GM19438 (cell line): ENCODE results near the gene RASSF7.

Experiments used
- ATAC-seq: cut with Tn5 transposase; IDR thresholded peaks from one replicate; pipeline ENCODE4 v1.9.1; 2021; ENCODE audit warnings: low read depth; ENCODE audit not compliant: unreplicated experiment

The RASSF7 gene

DNA sequence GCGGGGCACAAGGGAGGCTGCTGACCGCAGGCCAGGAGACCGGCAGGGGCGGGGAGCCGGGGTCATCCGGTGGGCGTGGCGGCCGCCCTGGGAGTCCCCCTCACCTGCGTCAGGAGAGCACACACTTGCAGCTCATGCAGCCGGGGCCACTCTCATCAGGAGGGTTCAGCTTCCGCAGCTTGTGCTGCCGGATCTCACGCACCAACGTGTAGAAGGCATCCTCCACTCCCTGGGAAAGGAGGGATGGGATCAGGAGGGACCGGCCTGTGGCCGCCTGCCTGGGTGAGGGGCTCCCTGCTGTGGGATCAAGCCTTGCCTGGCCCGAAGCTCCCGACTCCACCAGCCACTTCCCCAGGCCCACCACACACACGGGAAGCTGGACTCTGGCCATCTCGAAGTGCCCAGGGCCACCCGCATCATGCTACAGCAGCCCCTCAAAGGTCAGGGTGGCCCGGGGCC, 28.2 kb upstream of the RASSF7 start:
- no peak for ATAC-seq

DNA sequence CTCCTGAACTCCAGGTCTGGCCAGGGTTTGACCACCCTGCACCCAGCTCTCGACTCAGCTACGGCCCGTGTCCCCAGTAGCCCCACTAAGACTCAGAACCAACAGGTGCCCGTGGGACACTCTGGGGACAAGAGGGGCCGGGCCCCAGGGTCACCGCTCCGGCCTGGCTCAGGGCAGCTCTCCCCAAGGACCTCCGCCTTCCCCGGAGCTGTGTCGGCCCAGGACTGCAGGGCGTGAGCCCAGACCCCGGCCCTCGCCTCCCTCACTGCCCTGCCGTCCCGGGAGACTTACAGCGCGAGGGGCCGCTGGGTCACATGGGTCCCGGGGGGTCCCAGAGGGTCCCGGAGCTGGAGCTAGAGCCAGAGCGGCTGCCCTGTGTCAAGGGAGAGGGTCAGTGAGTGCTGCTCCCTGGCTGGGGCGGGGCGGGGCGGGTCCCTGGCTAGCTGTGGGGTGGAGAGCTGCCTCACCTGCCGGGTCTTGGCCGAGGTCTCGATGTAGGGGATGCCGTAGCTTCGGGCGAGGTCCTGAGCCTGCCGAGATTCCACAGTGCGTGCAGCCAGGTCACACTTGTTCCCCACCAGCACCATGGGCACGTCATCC, 27.7 kb upstream of the RASSF7 start:
- no peak for ATAC-seq

DNA sequence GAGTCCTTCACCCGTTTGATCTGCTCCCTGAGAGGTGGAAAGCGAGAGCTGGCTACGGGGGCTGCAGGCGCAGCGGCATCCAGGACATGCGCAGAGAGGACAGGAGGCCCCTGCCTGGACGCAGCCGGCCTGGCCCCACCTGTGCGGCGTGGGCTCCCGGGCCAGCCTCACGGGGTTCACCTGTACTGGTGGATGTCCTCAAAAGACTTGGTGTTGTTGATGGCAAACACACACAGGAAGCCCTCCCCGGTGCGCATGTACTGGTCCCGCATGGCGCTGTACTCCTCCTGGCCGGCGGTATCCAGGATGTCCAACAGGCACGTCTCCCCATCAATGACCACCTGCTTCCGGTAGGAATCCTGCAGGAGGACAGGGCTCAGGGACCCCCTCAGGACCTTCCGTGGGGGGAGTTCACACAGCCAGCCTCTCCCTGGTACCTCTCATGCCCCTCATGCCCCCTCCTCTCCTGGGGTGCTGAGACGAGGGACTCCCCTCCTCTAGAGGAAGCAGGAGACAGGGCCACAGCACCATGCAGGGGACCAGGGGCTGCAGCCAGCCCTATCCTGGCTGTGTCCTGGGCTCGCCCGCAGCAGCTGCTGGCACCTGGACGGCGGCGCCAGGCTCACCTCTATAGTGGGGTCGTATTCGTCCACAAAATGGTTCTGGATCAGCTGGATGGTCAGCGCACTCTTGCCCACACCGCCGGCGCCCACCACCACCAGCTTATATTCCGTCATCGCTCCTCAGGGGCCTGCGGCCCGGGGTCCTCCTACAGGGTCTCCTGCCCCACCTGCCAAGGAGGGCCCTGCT, 27.0 kb upstream of the RASSF7 start:
- no peak for ATAC-seq

DNA sequence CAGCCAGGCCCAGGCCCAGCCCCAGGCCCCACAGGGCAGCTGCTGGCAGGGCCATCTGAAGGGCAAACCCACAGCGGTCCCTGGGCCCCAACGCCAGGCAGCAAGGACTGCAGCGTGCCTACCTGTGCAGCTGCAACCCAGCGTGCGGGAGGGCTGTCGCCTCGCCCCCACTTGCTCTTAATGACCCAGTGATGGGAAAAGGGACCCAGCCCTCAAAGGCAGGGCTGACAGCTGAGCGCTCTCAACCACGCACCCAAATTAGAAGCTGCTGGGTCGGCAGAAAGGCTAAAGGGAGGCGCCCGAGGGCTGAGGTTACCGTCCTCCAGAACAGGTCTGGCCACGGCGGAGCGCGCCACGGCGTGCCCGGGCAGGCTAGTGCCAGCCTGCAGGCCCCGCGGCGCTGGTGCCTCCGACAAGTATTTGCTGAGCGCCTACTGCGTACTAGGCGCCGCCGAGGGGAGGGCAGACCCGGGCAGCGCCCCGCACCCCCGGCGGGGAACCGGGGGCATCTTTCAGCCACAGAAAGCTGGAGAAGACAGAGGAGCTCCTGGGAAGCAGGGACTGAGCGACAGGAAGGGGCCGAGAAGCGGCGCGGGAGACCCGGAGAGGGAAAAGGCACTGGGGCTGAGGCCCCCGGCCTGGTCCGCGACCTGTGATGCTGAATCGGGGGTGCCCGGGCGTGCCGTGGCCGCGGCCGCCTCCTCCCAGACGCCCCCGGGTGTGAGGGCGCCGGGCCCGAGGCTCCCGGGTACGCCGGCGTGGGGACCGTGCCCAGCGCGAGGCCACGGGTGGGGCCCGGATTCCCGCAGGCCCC, 26.2 kb upstream of the RASSF7 start:
- ATAC-seq: peak; percentile 2

DNA sequence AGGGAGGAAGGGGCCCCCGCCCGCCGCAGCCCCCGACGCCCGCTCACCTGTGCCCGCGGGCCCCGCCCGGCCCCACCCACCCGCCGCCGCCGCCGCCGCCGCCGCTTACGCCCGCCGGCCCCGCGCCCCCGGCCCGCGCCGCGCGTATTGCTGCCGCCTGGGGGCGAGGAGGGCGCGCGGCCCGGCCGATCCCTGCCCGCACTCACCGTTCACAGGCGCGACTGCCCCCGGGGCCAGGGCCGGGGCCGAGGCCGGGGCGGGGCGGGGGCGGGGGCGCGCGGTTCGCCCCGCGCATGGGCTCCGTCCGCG, 25.6 kb upstream of the RASSF7 start:
- ATAC-seq: peak; percentile 7

DNA sequence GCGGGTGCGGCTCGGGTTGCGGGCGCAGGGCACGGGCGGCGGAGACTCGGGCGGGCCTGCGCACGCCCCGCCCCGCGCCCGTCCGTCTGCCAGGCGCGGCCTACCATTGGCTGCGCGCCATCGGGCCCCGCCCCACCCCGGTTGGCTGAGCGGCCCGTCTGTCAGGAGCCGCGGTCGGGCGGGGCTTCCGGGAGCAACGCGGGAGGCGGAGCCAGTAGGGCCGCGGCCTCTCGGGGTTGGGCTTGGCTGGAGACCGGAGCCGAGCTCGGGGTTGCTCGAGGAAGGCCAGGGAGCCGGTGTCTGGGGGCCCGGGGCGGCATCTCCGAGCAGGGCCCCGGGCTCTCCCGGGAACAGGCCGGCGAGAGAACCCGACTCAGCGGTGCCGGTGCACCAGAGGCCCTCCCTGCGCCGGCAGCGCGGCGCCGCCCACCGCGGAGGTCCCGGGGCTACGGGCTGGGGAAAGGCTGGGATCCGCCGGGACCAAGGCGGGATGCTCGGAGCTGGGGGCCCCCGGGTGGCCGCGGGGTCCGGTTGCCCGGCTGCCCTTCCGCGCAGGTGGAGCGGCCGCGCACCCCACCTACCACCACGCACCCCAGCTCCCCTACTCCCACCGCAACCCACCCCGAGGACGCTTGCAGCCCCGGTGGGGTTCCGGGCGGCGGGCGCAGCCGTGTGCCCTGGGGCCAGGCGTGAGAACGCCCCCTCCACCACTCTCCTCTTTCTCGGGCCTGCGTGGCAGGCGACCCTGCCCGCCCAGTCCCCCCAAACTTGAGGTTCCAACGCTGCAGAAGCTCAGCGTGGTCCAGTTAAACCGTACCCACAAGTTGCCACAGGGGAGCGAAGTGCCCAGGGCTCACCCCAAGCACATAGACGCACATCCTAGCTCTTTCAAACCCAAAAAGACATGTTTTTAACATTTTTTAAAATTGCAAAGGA, 25.0 kb upstream of the RASSF7 start, which contains the start of gene HRAS:
Gene HRAS (minus strand): TSS at position 58 of the 936 bp plus-strand sequence.
- ATAC-seq: peak; percentile 63

DNA sequence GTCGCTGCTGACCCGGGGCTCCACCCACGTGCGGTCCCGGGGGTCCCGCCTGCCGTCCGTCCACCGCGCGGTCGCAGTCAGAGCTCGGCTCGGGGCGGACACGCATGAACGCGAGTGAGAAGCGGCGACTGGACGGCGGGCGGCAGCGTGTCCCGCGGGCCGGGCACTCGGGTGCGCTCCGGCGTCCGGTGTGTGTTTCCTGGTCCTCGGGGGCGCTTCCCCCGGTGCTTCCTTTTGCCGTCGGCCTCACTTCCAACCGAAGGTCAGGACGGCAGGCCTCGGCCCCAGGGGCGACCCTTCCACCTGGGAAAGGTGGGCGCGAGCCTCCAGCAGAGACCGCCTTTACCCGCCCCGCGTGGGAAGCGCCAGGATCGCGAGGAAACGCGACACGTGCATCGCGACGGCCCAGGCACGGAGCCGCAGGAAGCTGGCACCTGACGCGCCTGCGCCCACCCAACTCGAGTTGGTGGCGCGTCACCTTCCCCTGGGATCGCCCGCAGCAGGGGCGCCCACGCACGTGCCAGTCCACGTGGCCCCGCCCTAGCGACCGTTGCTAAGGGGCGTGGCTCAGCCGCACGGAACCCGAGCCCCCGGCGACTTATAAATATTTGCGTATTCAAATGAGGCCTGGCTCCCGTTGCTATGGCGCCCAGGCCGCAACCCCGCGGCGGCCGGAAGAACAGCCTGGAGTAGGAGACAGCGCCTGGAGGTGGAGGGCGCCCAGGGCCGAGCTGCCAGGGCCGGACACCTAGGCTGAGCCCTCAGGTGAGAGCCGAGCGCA, 23.7 kb upstream of the RASSF7 start, which contains the start of gene LRRC56:
Gene LRRC56 (plus strand): TSS at position 687 of the 781 bp plus-strand sequence. CDS start 3,158 bp downstream, outside the sequence.
- peak; percentile 57 for ATAC-seq

DNA sequence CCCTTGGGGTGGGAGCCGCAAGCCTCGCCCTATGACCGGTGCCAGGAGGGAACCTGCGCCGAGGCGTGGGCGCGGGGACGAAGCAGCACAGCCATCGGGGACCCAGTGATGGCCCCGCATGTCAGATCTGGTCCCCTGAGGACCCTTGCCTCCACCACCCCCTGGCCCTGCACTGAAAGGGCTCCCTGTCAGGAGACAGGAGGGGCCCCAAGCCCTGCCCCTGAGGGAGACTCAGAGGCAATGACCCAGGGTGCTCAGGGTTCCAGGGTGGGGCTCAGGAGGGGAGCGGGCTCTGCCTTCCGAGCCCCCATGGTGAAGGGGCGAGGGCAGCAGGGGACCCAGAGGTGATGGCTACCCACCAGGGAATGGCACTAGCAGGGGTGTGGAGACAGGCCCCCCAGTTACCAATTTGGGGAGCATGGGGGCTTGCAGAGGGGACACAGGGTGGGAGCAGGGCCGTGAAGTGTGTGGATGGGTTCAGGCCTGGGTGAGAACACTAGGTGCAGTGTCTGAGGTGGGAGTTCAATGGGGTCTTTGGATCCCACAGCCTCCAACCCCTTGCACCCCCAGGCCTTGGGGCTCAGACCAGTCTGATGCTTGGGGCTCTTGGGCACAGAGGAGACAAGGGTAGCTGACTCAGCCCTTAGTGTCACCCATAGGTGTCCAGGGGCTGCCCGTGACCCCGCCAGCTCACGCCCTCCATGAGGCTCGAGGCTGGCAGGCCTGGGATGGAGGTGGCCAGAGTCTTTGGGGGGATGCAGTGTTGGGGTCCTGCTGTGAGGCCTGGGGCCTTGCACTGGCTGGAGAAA, 22.9 kb upstream of the RASSF7 start:
- no peak for ATAC-seq

DNA sequence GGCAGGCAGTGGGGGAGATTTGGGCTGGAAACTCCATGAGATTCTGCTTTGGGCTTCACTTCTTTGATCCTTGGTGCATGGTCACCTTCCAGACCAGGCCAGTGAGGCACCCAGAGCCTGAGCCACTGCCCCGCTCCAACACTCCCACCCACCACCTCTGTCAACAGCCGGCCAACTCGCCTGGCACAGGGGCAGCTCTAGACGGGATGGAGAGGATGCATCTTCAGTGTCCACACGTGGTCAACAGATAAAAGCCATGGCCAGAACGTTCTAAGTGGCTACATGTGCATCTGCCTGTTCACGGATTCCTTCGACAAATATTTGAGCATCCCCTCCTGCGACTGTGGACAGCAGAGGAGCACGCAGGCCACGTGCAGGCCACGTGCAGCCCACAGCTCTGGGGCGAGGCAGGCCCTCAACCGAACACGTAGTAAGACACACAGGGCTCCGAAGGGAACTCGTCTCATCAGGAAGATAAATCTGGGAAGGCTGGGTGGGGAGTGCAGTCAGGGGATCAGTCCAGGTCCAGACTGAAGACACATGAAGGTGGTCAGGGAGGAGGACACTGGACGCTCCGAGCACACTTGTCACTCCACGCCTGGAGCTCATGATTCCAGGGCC, 22.2 kb upstream of the RASSF7 start:
- ATAC-seq: no peak

DNA sequence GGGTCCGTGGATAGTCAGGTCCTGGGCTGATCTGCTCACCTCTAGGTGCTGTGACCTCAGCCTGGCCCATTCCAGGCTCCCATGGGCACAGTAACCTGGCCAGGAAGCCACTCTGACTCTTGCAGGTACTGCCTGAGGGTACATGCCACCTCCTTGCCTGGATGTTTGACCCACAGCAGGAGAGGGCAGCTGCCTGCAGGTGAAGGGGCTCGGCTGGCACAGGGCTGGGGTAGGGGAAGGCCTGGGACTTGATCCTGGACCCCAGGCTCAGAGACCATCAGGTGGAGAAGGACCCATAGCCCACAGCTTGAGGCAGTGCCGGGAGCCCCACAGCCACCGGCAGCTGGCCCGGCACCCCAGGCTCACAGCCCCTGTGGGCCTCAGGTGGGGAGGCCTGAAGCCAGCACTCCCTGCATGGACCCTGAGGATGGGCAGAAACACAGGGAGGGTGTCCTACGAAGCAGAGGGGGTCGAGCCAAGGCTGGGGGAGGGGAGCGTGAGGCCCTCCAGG, 20.7 kb upstream of the RASSF7 start:
- no peak for ATAC-seq

DNA sequence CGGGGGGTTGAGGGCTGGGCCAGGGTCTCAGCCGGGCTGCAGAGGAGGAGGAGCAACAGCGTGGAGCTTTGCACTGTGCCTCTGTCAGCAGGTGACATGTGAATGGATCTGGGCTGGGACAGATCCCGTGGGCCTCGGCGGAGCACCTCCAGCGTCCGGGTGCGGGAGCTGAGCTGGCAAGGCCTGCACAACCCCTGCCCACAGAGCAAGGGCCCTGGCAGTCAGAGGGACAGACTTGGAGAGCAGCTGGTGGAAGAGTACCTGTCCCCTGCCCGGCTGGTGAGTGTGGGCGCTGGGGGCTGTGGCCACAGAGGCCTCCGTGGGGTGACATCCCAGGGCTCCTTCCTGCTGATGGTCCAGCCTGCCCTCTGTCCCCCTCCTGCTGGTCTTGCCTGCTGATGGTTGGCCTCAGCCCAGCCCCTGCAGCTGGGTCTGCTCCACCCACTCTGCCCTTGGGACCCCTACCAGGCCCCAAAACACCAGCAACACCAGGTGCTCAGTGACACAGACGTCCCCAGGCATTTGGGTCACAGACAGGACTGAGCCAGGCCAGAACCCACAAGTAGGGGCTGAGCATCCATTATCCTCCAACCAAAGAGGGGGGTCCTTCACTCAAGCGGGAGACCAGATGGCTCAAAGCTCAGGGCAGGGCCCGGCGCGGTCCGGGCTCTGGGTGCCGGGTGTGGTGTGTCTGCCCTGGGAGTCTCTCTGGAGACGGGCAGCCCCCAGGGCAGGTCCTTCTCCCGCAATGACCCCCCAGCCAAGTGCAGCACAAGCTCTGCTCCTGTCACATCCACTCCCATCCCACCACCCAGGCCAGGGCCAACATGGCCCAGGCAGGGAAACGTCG, 20.0 kb upstream of the RASSF7 start:
- ATAC-seq: no peak

DNA sequence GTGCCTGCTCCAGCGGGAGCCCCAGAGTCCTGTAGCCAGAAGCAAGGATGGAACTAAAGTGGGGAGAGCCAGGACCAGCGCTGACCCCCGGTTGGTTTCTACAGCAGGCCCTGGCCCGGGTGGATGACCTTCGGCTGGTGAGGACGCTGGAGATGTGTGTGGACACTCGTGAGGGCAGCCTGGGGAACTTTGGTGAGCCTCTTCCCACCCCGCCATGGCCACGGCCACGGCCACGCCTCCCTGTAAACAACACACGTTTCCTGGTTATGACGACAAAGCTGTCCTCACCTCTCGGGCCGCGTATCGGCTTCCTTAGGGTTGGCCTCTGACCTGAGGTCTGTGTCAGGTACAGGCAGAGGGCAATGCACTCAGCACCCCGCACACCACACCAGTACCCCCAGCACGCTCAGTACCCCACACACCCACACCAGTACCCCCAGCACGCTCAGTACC, 19.3 kb upstream of the RASSF7 start:
- ATAC-seq: no peak

DNA sequence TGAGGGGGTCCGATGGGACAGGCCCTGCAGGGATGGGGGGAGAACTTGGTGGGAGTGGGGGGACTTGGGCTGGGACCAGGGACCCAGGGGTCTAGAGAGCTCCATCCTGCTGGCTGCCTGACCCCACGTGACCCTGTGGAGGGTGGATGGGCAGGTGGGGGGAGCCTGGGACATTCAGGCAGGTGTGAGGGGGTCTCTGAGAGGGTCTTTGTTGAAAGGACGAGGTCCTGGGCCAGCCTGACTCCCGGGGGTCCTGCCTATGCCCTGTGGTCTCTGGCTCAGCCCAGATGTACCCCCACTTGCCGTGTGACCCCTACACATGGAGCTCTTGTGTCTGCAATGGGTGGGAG, 16.0 kb upstream of the RASSF7 start:
- ATAC-seq: no peak

DNA sequence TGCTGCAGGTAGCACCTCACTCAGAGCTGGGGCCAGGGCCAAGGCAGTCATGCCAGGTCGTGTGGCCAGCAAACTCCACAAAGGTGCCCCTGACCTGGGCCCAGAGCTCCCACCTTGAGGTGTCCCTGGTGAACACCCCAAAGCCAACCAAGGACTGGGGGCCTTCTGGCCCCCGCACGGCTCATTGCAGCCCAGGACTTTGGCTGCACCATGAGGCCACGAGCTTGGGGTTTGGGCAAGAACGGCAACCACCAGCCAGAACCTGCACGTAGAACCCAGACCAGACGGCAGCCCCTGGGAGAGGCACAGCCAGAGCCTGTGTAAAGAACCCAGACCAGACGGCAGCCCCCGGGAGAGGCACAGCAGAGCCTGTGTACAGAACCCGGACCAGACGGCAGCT, 15.6 kb upstream of the RASSF7 start:
- no peak for ATAC-seq

DNA sequence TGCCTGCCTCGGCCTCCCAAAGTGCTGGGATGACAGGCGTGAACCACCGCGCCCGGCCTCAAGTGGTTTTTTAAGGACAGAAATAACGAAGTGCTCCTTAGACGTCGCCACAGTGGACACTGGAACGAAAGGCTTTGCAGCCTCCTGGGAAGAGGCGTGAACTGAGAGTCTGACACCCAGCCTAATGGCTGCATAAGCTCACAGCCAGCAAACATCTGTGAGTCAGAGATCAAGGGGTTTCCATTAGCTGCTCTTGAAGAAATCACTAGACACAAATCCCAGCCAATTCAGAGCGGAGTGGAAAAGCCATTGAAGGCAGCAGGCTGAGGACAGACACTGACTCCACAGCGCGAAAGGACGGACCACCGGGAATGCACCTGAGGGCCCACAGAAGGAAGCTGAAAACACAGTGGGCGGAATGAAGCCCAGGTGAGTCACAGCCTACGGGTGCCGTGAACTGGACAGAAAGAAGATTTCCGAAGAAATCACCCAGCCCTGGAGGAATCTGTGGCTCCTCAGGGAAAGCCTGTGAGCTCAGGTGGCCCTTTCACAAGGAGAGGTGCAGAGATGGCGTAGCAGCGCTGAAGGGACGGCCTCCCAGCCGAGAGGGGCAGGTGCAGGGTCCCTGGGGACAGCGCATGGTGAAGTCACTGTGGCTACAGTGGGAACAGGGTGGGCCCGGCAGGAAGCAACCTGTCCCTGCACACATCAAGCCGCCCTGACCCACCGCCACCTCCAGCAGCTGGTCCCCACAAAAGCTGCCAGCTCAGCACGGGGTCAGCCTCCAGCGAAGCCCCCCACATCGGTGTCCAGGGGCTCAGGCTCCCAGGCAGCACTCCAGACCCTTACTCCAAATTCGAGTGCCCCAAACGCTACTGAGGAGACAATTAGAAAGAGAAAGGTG, 11.8 kb upstream of the RASSF7 start:
- ATAC-seq: no peak
